ENCODE measurements around the gene OR2T6. TPM values are rescaled to one million over a fixed set of nuclear protein-coding genes. Genes with fewer than 3 reads are reported as not detected.

Gene OR2T6
- total and polyA plus RNA-seq, 2 donors (not counting 3 experiments of a cell fraction or from before 2014, with no cell fraction given): not detected

GRCh38 chr1:248393050-248393449, 17.5 kb downstream of the OR2T6 start:
- H3K9me3 ChIP-seq (replicated peaks; ENCODE audit: control insufficient read depth, insufficient read depth, low read length): no peaks in the 10 kb centered on the region
- intact Hi-C loops (cut with micrococcal nuclease) (no loop called here), dilution Hi-C loops (cut with MboI; ENCODE audit: extremely low pct_ligation_motif_present, low sequenced_read_pairs) (no loop called here)
- H3K79me2 ChIP-seq (ENCODE audit: control insufficient read depth, insufficient read depth, low read length): no peaks in the 10 kb centered on the region
- H3K36me3 ChIP-seq (ENCODE audit: control insufficient read depth in 2 of 2, extremely low read depth in 1 of 2, insufficient read depth in 2 of 2, low read length in 2 of 2): no peaks in the 10 kb centered on the region
- no peak overlapping the region for H2AFZ ChIP-seq (ENCODE audit: low read depth, low read length)
- no peaks in the 10 kb centered on the region for H3K27me3 ChIP-seq (ENCODE audit: control insufficient read depth in 2 of 2, insufficient read depth in 2 of 2, low read length in 2 of 2)
- no peak for FAIRE-seq
- H3K4me2 ChIP-seq (ENCODE audit: insufficient read depth, low read length): no peak overlapping the region
- H3K9ac ChIP-seq (replicated peaks; ENCODE audit: extremely low read depth, insufficient read depth, low read length): no peak overlapping the region
- ChIA-PET POLR2A (no interaction called here), CTCF (no interaction called here)
- H3K27ac ChIP-seq (ENCODE audit: insufficient read depth, low read depth, low read length): no peak overlapping the region
- no peak overlapping the region for H3K4me3 ChIP-seq (replicated peaks in 1 of 3; ENCODE audit: insufficient read depth in 1 of 3, low read depth in 1 of 3, low read length in 3 of 3)
- no peaks in the 10 kb centered on the region for H3K4me1 ChIP-seq (ENCODE audit: control insufficient read depth, extremely low read depth, insufficient read depth, low read length)
- no TSS peak for BruUV-seq (replicated peaks)
- no peak for TF ChIP-seq GATA2 (IDR thresholded peaks at IDR 0.05; ENCODE audit: insufficient read depth, insufficient read length, low read depth, low read length)
- TF ChIP-seq JUN (IDR thresholded peaks at IDR 0.05; ENCODE audit: borderline replicate concordance, insufficient read depth, insufficient read length, low read depth): no peak
- TF ChIP-seq POLR2AphosphoS5 (IDR thresholded peaks at IDR 0.05; ENCODE audit: insufficient read depth, low read depth, low read length): no peak
- no peak for TF ChIP-seq MYC (IDR thresholded peaks at IDR 0.05; ENCODE audit: low read depth, low read length)
- TF ChIP-seq CTCF (IDR thresholded peaks at IDR 0.05; ENCODE audit: extremely low read depth in 1 of 2, insufficient read depth in 1 of 2, low read depth in 1 of 2, low read length in 2 of 2): no peak
- TF ChIP-seq POLR2A (IDR thresholded peaks at IDR 0.05; ENCODE audit: low read depth, low read length): no peak
- no peak for TF ChIP-seq MAX (IDR thresholded peaks at IDR 0.05; ENCODE audit: insufficient read depth, insufficient read length)
- no peak for TF ChIP-seq EZH2 (IDR thresholded peaks at IDR 0.05; ENCODE audit: borderline replicate concordance, low read depth, low read length, severe bottlenecking)
- TF ChIP-seq FOS (IDR thresholded peaks at IDR 0.05; ENCODE audit: borderline replicate concordance, insufficient read depth, low read length): no peak
- no peak for DNase-seq (ENCODE audit: low read depth, low spot score)
- no peaks in the 10 kb centered on the region for H3K9me1 ChIP-seq (replicated peaks; ENCODE audit: control insufficient read depth, extremely low read depth, insufficient read depth, low read length)
- no peaks in the 10 kb centered on the region for H4K20me1 ChIP-seq (replicated peaks; ENCODE audit: control insufficient read depth, extremely low read depth, insufficient read depth, low read length)

All from endothelial cell of umbilical vein (primary cell).